ENCODE measurements around the gene EMX1.

- TF ChIP-seq POLR2A (IDR thresholded peaks at IDR 0.05; ENCODE audit: low read length), result no peak
- no peak for TF ChIP-seq GATA1 (IDR thresholded peaks at IDR 0.05; ENCODE audit: low read depth, low read length)
These were observed 11.7 kb downstream of the EMX1 start for GRCh38 chr2:72929010-72929409.

Measured in erythroblast (primary cell).